Measurements from ENCODE around the gene SIX1.

GRCh38 chr14:60680511-60680910 is 31.2 kb upstream of the SIX1 start:
- TF ChIP-seq ZNF598 (CRISPR knock-in tag; IDR thresholded peaks at IDR 0.05; ENCODE audit: borderline replicate concordance) = no peak
- TF ChIP-seq ZNF724P (CRISPR knock-in tag; IDR thresholded peaks at IDR 0.05; ENCODE audit: borderline replicate concordance) = no peak
- no peak for TF ChIP-seq EZH2 (conservative IDR thresholded peaks at IDR 0.05; ENCODE audit: low read depth, low read length)
- TF ChIP-seq NONO (IDR thresholded peaks at IDR 0.05) = no peak
- TF ChIP-seq NONO (CRISPR knock-in tag; conservative IDR thresholded peaks at IDR 0.05) = no peak
- TF ChIP-seq E2F5 (CRISPR knock-in tag; conservative IDR thresholded peaks at IDR 0.05) = no peak
- TF ChIP-seq ZNF24 (IDR thresholded peaks at IDR 0.05) = no peak
- TF ChIP-seq ZBTB40 (IDR thresholded peaks at IDR 0.05) = no peak
- no peak for TF ChIP-seq ZBTB40 (CRISPR knock-in tag; IDR thresholded peaks at IDR 0.05)
- TF ChIP-seq ZNF577 (CRISPR knock-in tag; IDR thresholded peaks at IDR 0.05; ENCODE audit: borderline replicate concordance, low read depth) = no peak
- TF ChIP-seq HNF4A (CRISPR knock-in tag; IDR thresholded peaks at IDR 0.05) = no peak
- TF ChIP-seq CTCF (CRISPR knock-in tag; IDR thresholded peaks at IDR 0.05) = no peak
- TF ChIP-seq SMAD3 (CRISPR knock-in tag; IDR thresholded peaks at IDR 0.05) = no peak
- no peak for TF ChIP-seq HINFP (CRISPR knock-in tag; IDR thresholded peaks at IDR 0.05; ENCODE audit: low read depth)
- TF ChIP-seq POLR2AphosphoS5 (IDR thresholded peaks at IDR 0.05; ENCODE audit: low read depth, low read length) = no peak
